Keratinocyte (primary cell): Measurements from ENCODE around the gene TBK1. TPM values are rescaled to one million over a fixed set of nuclear protein-coding genes. Genes with fewer than 3 reads are reported as not detected.

ENCODE experiments used
- DNase-seq: peaks from one replicate; pipeline ENCODE4 v3.0.0-alpha.2; 2011; ENCODE audit warnings: low read depth, missing footprints, low spot score
- FAIRE-seq: peaks from 2 replicates; lab custom pipeline; 2011; peaks lifted over from hg19 to GRCh38; lab: Jason Lieb, UNC
- H2AFZ ChIP-seq: 2 replicates; pipeline ENCODE4 v1.6.0; 2012; ENCODE audit warnings: low read length, control low read depth, inconsistent platforms; ENCODE audit not compliant: control insufficient read depth
- H3K27ac ChIP-seq: 2 replicates; pipeline ENCODE4 v1.5.1; 2011; ENCODE audit warnings: low read length; ENCODE audit not compliant: control insufficient read depth, insufficient read depth
- H3K27me3 ChIP-seq: 3 replicates; pipeline ENCODE4 v1.6.0; 2011; ENCODE audit warnings: low read length; ENCODE audit not compliant: control insufficient read depth, insufficient read depth; ENCODE audit errors: extremely low read depth
- H3K36me3 ChIP-seq, 2 experiments: 2 replicates in 1 of 2; 3 replicates in 1 of 2; pipeline ENCODE4 v1.5.1; 2011; ENCODE audit warnings: low read length in 2 of 2, mild to moderate bottlenecking in 1 of 2; ENCODE audit not compliant: control insufficient read depth in 2 of 2, insufficient read depth in 2 of 2; ENCODE audit errors: extremely low read depth in 1 of 2
- H3K4me1 ChIP-seq: 3 replicates; pipeline ENCODE4 v1.5.1; 2011; ENCODE audit warnings: low read length; ENCODE audit not compliant: control insufficient read depth, insufficient read depth; ENCODE audit errors: extremely low read depth
- H3K4me2 ChIP-seq: 3 replicates; pipeline ENCODE4 v1.6.0; 2011; ENCODE audit warnings: low read depth, low read length; ENCODE audit not compliant: control insufficient read depth, insufficient read depth; ENCODE audit errors: extremely low read depth
- H3K4me3 ChIP-seq, 3 experiments: fragments of 200-600 bp in 1 of 3; sonication (generic) in 1 of 3; 2 replicates in 2 of 3; 3 replicates in 1 of 3; pipeline ENCODE4 v1.5.1; 2011 to 2016; ENCODE audit warnings: low read length in 3 of 3, mild to moderate bottlenecking in 3 of 3, control low read depth in 2 of 3, inconsistent platforms in 1 of 3, low read depth in 1 of 3, mixed read lengths in 1 of 3, mixed run types in 1 of 3, moderate library complexity in 1 of 3; ENCODE audit not compliant: control insufficient read depth in 2 of 3, insufficient read depth in 2 of 3; ENCODE audit errors: extremely low read depth in 1 of 3
- H3K79me2 ChIP-seq: 2 replicates; pipeline ENCODE4 v1.6.0; 2012; ENCODE audit warnings: low read length; ENCODE audit not compliant: control insufficient read depth, insufficient read depth
- H3K9ac ChIP-seq: 3 replicates; pipeline ENCODE4 v1.6.0; 2011; ENCODE audit warnings: low read length; ENCODE audit not compliant: control insufficient read depth, insufficient read depth; ENCODE audit errors: extremely low read depth
- H3K9me1 ChIP-seq: 3 replicates; pipeline ENCODE4 v1.6.0; 2011; ENCODE audit warnings: low read length; ENCODE audit not compliant: control insufficient read depth, insufficient read depth; ENCODE audit errors: extremely low read depth
- H3K9me3 ChIP-seq: 2 replicates; pipeline ENCODE4 v1.5.1; 2012; ENCODE audit warnings: low read depth, low read length; ENCODE audit not compliant: control insufficient read depth
- H4K20me1 ChIP-seq: 3 replicates; pipeline ENCODE4 v1.6.0; 2011; ENCODE audit warnings: low read length; ENCODE audit not compliant: control insufficient read depth, insufficient read depth; ENCODE audit errors: extremely low read depth
- EZH2 ChIP-seq: IDR thresholded peaks from one replicate; pipeline ENCODE4 v1.6.1; 2012; ENCODE audit warnings: inconsistent platforms, mild to moderate bottlenecking, low read length, moderate library complexity
- dilution Hi-C: fragments of 300-500 bp; cut with MboI; formaldehyde crosslinking; loops from one replicate; pipeline ENCODE4 v1.7.0; 2020; ENCODE audit warnings: low sequenced_read_pairs; ENCODE audit not compliant: extremely low pct_ligation_motif_present
- polyA plus RNA-seq, 5 experiments: library from polyadenylated mRNA; depleted of rRNA in 3 of 5; stranded (reverse) in 3 of 5; stranded (forward) in 1 of 5; unstranded in 1 of 5; fragments of >200 nt; gene quantifications; 1 replicate in 1 of 5; 2 replicates in 3 of 5; 3 replicates in 1 of 5; pipeline versions ENCODE4 v1.2.1 to v1.2.3, GENCODE V29; 2011 to 2012; ENCODE audit warnings: missing spikeins in 2 of 5, low read depth in 1 of 5, low replicate concordance in 1 of 5
- TF ChIP-seq, protein P1 (sequence below), 3 experiments: IDR thresholded peaks in 1 of 3; conservative IDR thresholded peaks in 1 of 3; optimal IDR thresholded peaks in 1 of 3; 2 replicates in 2 of 3; 3 replicates in 1 of 3; pipeline versions ENCODE3 to v1.5.1; 2011; ENCODE audit warnings: low read length in 3 of 3, mild to moderate bottlenecking in 3 of 3, moderate library complexity in 2 of 3, control low read depth in 1 of 3, inconsistent platforms in 1 of 3; ENCODE audit not compliant: insufficient read depth in 2 of 3; ENCODE audit errors: extremely low read depth in 1 of 3

The TBK1 gene
- polyA plus RNA-seq, 1 donor (not counting 4 experiments of a cell fraction or from before 2014, with no cell fraction given): 19.1 TPM

DNA sequence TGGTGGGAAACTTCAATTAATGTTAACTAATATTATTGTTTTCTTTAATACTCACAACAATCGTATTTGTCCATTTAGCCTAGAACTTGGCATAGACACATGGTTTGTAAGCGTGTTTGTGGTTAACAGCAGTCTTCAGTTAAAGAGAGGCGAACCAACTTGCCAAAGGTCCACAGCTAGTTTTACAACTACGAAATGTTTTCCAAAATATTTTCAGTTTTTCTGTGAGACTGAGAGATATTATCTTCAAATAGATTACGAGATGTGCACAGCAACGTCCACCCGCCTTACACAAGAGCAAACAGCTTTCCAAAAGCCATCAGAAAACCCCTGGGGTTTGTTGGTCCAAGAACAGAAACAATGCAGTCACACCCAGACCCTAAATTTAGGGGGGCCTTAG lies 99.8 kb downstream of the TBK1 start:
- H3K4me3 ChIP-seq: no peak overlapping the region
- H3K4me1 ChIP-seq: no peaks in the 10 kb centered on the region
- no peak overlapping the region for H3K27ac ChIP-seq
- no peak for FAIRE-seq
- dilution Hi-C loops: no loop called here
- no peak overlapping the region for H2AFZ ChIP-seq
- DNase-seq: no peak
- no peaks in the 10 kb centered on the region for H3K79me2 ChIP-seq
- no peaks in the 10 kb centered on the region for H3K36me3 ChIP-seq
- no peaks in the 10 kb centered on the region for H3K9me3 ChIP-seq
- no peaks in the 10 kb centered on the region for H3K27me3 ChIP-seq
- no peak overlapping the region for H3K9ac ChIP-seq
- no peaks in the 10 kb centered on the region for H4K20me1 ChIP-seq
- TF ChIP-seq, protein P1, sequence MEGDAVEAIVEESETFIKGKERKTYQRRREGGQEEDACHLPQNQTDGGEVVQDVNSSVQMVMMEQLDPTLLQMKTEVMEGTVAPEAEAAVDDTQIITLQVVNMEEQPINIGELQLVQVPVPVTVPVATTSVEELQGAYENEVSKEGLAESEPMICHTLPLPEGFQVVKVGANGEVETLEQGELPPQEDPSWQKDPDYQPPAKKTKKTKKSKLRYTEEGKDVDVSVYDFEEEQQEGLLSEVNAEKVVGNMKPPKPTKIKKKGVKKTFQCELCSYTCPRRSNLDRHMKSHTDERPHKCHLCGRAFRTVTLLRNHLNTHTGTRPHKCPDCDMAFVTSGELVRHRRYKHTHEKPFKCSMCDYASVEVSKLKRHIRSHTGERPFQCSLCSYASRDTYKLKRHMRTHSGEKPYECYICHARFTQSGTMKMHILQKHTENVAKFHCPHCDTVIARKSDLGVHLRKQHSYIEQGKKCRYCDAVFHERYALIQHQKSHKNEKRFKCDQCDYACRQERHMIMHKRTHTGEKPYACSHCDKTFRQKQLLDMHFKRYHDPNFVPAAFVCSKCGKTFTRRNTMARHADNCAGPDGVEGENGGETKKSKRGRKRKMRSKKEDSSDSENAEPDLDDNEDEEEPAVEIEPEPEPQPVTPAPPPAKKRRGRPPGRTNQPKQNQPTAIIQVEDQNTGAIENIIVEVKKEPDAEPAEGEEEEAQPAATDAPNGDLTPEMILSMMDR (optimal IDR thresholded peaks at IDR 0.05 in 1 of 3, IDR thresholded peaks at IDR 0.05 in 1 of 3, conservative IDR thresholded peaks at IDR 0.05 in 1 of 3; ENCODE audit: extremely low read depth in 1 of 3, insufficient read depth in 2 of 3, low read length in 3 of 3): no peak
- TF ChIP-seq EZH2: no peak
- no peak overlapping the region for H3K4me2 ChIP-seq
- no peaks in the 10 kb centered on the region for H3K9me1 ChIP-seq

Other genes starting within 250 kb of the TBK1 start
- gene KICS2, start 229.8 kb upstream of the TBK1 start, polyA plus RNA-seq: 5.2 to 6.2 TPM (median 5.7 TPM) in 3 replicates
- gene C12orf56, start 61.4 kb upstream of the TBK1 start, polyA plus RNA-seq: 0.03 to 0.18 TPM (median 0.14 TPM) in 3 replicates
- gene XPOT, start 47.7 kb upstream of the TBK1 start, polyA plus RNA-seq: 53.6 to 93.8 TPM (median 65.5 TPM) in 3 replicates
- 8.0 to 9.6 TPM (median 9.3 TPM) in 3 replicates for gene RASSF3, start 158.4 kb downstream of the TBK1 start, polyA plus RNA-seq